ENCODE data around the gene KLF4.
A peak's percentile ranks its signal among the peaks of the same experiment; 100 is the strongest.

KLF4 gene

GRCh38 chr9:107480386-107480789, 9.2 kb downstream of the KLF4 start:
- DNase-seq (ENCODE audit: low read depth) = peak; percentile 85
- TF ChIP-seq CTCF (IDR thresholded peaks at IDR 0.05; ENCODE audit: low read length, missing control alignments) = no peak
- H3K4me3 ChIP-seq (replicated peaks; ENCODE audit: low read depth, low read length) = peak overlapping the region; percentile 2

GRCh38 chr9:107478805-107479204, 10.8 kb downstream of the KLF4 start:
- no peak overlapping the region for H3K4me3 ChIP-seq (replicated peaks; ENCODE audit: low read depth, low read length)
- TF ChIP-seq CTCF (IDR thresholded peaks at IDR 0.05; ENCODE audit: low read length, missing control alignments) = no peak
- DNase-seq (ENCODE audit: low read depth) = no peak

DNA sequence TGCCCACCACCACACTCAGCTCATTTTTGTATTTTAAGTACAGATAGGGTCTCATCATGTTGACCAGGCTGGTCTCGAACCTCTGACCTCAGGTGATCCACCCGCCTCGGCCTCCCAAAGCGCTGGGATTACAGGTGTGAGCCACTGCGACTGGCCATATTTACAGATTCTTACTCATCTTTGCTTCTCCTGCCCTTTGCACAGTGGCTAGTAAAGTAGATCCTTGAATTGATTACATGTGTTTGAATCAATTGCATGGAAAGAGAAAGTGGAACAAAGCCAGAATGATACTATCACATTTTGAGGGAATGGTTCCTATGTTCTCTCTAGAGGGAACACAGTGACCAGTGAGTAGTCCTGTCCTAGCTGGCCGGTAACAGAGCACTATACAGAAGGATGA, 15.4 kb downstream of the KLF4 start:
- DNase-seq (ENCODE audit: low read depth) = no peak
- H3K4me3 ChIP-seq (replicated peaks; ENCODE audit: low read depth, low read length) = no peak overlapping the region
- TF ChIP-seq CTCF (IDR thresholded peaks at IDR 0.05; ENCODE audit: low read length, missing control alignments) = no peak

DNA sequence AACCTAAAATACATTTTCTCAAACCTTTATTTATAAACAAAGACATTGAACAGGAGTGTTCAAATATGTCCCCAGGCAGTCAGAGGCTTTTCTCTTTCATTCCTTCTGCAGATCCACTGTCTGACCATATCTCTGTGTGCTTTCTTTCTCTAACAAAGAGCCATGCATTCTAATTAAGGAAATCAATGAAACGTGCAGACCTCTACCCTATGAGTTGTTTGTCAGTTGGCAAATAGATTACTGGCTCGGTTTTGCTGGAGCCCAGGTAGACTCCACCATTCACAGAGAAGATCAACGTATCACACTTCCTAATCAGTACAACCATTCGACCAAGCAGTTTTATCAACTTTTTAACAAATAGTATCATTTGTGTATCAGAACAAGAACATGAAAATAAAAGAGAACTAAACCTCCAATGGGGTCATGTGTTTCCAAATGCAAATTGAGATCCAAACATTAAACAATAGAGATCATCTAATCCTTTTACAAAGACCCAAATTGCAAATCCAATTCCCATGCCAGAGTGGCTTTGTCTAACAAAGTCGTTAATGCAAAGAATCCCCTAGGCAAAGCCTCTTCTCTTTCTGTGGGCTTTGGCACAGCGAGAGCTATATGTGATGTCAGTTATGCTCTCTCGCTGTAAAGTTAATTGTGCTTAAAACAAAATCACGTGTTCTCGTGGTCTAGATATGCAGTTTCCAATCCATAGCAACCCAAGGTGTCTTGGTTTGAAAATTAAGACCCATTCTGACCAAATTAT, 16.8 kb downstream of the KLF4 start:
- no peak overlapping the region for H3K4me3 ChIP-seq (replicated peaks; ENCODE audit: low read depth, low read length)
- no peak for DNase-seq (ENCODE audit: low read depth)
- no peak for TF ChIP-seq CTCF (IDR thresholded peaks at IDR 0.05; ENCODE audit: low read length, missing control alignments)

DNA sequence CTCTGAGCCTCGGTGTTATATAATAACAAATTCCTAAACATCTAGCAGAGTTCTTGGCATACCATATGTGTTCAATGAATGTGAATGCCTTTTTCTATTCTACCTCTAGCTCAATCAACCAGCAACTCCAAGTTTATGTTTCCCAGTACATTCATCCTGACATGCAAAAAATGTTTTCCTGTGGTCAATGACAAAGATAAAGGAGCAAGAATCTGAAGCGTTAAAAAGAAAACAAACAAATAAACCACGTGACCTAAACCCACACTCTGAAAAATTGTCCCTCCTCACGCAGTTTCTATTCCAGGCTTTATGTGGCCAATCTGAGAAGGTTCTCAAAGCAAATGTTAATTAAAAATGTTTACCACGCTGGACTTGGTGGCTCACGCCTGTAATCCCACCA, 18.0 kb downstream of the KLF4 start:
- no peak for TF ChIP-seq CTCF (IDR thresholded peaks at IDR 0.05; ENCODE audit: low read length, missing control alignments)
- DNase-seq (ENCODE audit: low read depth) = no peak

GRCh38 chr9:107467416-107467815, 22.2 kb downstream of the KLF4 start:
- H3K4me3 ChIP-seq (replicated peaks; ENCODE audit: low read depth, low read length) = no peak overlapping the region
- DNase-seq (ENCODE audit: low read depth) = no peak
- no peak for TF ChIP-seq CTCF (IDR thresholded peaks at IDR 0.05; ENCODE audit: low read length, missing control alignments)

More for the DNA sequence above, 18.0 kb downstream of the KLF4 start:
- H3K4me3 ChIP-seq (replicated peaks; ENCODE audit: low read depth, low read length) = no peak overlapping the region

- no peak for TF ChIP-seq CTCF (IDR thresholded peaks at IDR 0.05; ENCODE audit: low read length, missing control alignments)
- no peak for DNase-seq (ENCODE audit: low read depth)
- H3K4me3 ChIP-seq (replicated peaks; ENCODE audit: low read depth, low read length) = no peak overlapping the region
Observed at GRCh38 chr9:107466826-107467225, 22.7 kb downstream of the KLF4 start.
